Activated naive CD8-positive, alpha-beta T cell treated with anti-CD3 and anti-CD28 coated beads, Interleukin-2, amount 10 ng/mL, durations not matched to agents 7 days and 5 days (primary cell): ENCODE results near the gene HDLBP. TPM values are rescaled to one million over a fixed set of nuclear protein-coding genes. Genes with fewer than 3 reads are reported as not detected.
A peak's percentile ranks its signal among the peaks of the same experiment; 100 is the strongest.

ENCODE experiments used
- ATAC-seq: fragments of 150-1000 bp; cut with Tn5 transposase; one replicate; pipeline ENCODE4 v1.10.0; 2021; ENCODE audit warnings: low read depth, moderate library complexity
- POLR2A ChIA-PET: fragments of 350-600 bp; sonication (Branson Sonifier 250); formaldehyde crosslinking; loops from one replicate; lab custom pipeline; 2021; ENCODE audit warnings: antibody characterized with exemption; lab: Charles Lee
- DNase-seq: peaks from one replicate; pipeline ENCODE4 v3.0.0; 2021
- H3K27ac Mint-ChIP-seq: one replicate; pipeline ENCODE4 v1.8.0; 2022; ENCODE audit warnings: mild to moderate bottlenecking, mixed read lengths
- H3K27me3 Mint-ChIP-seq: one replicate; pipeline ENCODE4 v1.8.0; 2022; ENCODE audit warnings: mild to moderate bottlenecking, moderate library complexity, mixed read lengths
- H3K36me3 Mint-ChIP-seq: one replicate; pipeline ENCODE4 v1.8.0; 2021; ENCODE audit warnings: mild to moderate bottlenecking, mixed read lengths
- H3K4me1 Mint-ChIP-seq: one replicate; pipeline ENCODE4 v1.8.0; 2021; ENCODE audit warnings: mixed read lengths
- H3K4me3 Mint-ChIP-seq: one replicate; pipeline ENCODE4 v1.8.0; 2022; ENCODE audit warnings: mild to moderate bottlenecking, moderate library complexity, mixed read lengths
- H3K9me3 Mint-ChIP-seq: one replicate; pipeline ENCODE4 v1.8.0; 2021; ENCODE audit warnings: mixed read lengths
- total RNA-seq, 2 experiments: library from RNA; stranded (reverse); gene quantifications; one replicate each; pipeline ENCODE4 v1.2.3, GENCODE V29; 2021

Gene HDLBP
- total RNA-seq: 100 to 1,000 TPM; 158 TPM

GRCh38 chr2:241315093-241315878, at the start of gene HDLBP:
HDLBP (minus strand) TSS chr2:241315672; CDS start chr2:241266869, 48,803 bp downstream.
- peak within 1 kb of the TSS; percentile 100 for H3K4me3 Mint-ChIP-seq
- H3K4me1 Mint-ChIP-seq: peaks cover 54% of the 10 kb centered on the region
- DNase-seq: peak; percentile 100
- peak; percentile 83 for ATAC-seq
- no peaks in the 10 kb centered on the region for H3K27me3 Mint-ChIP-seq
- peaks cover 21% of the 10 kb centered on the region for H3K36me3 Mint-ChIP-seq
- H3K9me3 Mint-ChIP-seq: no peaks in the 10 kb centered on the region
- POLR2A ChIA-PET: interaction anchor here (0.6 to 2.6 kb wide), 16 partner anchors 9 to 694 kb away, joined by 3 to 9 read pairs (median 4); partner anchors contain the start of genes MTERF4 and PASK
- peak within 1 kb of the TSS; percentile 100 for H3K27ac Mint-ChIP-seq

GRCh38 chr2:241364781-241365180, 49.3 kb upstream of the HDLBP start:
- no peaks in the 10 kb centered on the region for H3K36me3 Mint-ChIP-seq
- POLR2A ChIA-PET: no interaction called here
- no peaks in the 10 kb centered on the region for H3K27me3 Mint-ChIP-seq
- H3K27ac Mint-ChIP-seq: no peak overlapping the region
- no peaks in the 10 kb centered on the region for H3K9me3 Mint-ChIP-seq
- no peak overlapping the region for H3K4me3 Mint-ChIP-seq
- no peak for ATAC-seq
- DNase-seq: no peak
- peaks cover 5% of the 10 kb centered on the region for H3K4me1 Mint-ChIP-seq

- Mint-ChIP-seq H3K27me3 (no peaks in the 10 kb centered on the region), H3K36me3 (no peaks in the 10 kb centered on the region), H3K4me3 (no peak overlapping the region), H3K27ac (no peak overlapping the region), H3K9me3 (no peaks in the 10 kb centered on the region), H3K4me1 (peaks cover 8% of the 10 kb centered on the region)
- DNase-seq: no peak
- POLR2A ChIA-PET: no interaction called here
- ATAC-seq: no peak
Observed at GRCh38 chr2:241363426-241363825, 48.0 kb upstream of the HDLBP start.

- H3K9me3 Mint-ChIP-seq: no peaks in the 10 kb centered on the region
- H3K27me3 Mint-ChIP-seq: no peaks in the 10 kb centered on the region
- DNase-seq: no peak
- no peak for ATAC-seq
- H3K4me3 Mint-ChIP-seq: no peak overlapping the region
- peaks cover 19% of the 10 kb centered on the region for H3K4me1 Mint-ChIP-seq
- H3K36me3 Mint-ChIP-seq: no peaks in the 10 kb centered on the region
- H3K27ac Mint-ChIP-seq: no peak overlapping the region
- POLR2A ChIA-PET: no interaction called here
Observed at GRCh38 chr2:241359481-241360045, 44.1 kb upstream of the HDLBP start.

- peaks cover 17% of the 10 kb centered on the region for H3K4me1 Mint-ChIP-seq
- DNase-seq (no peak), ATAC-seq (no peak)
- no peak overlapping the region for H3K4me3 Mint-ChIP-seq
- POLR2A ChIA-PET: no interaction called here
- no peaks in the 10 kb centered on the region for H3K9me3 Mint-ChIP-seq
- no peaks in the 10 kb centered on the region for H3K36me3 Mint-ChIP-seq
- no peak overlapping the region for H3K27ac Mint-ChIP-seq
- no peaks in the 10 kb centered on the region for H3K27me3 Mint-ChIP-seq
Observed at GRCh38 chr2:241358470-241358869, 43.0 kb upstream of the HDLBP start.

- no peak for ATAC-seq
- POLR2A ChIA-PET: no interaction called here
- peak overlapping the region; percentile 87 for H3K4me3 Mint-ChIP-seq
- H3K27me3 Mint-ChIP-seq: no peaks in the 10 kb centered on the region
- no peaks in the 10 kb centered on the region for H3K36me3 Mint-ChIP-seq
- H3K4me1 Mint-ChIP-seq: peaks cover 14% of the 10 kb centered on the region
- DNase-seq: no peak
- H3K27ac Mint-ChIP-seq: no peak overlapping the region
- H3K9me3 Mint-ChIP-seq: no peaks in the 10 kb centered on the region
Observed at GRCh38 chr2:241357531-241357930, 42.1 kb upstream of the HDLBP start.

GRCh38 chr2:241356871-241357260, 41.4 kb upstream of the HDLBP start:
- H3K4me3 Mint-ChIP-seq: peak overlapping the region; percentile 87
- H3K4me1 Mint-ChIP-seq: peaks cover 17% of the 10 kb centered on the region
- H3K36me3 Mint-ChIP-seq: peaks cover 4% of the 10 kb centered on the region
- ATAC-seq (no peak), DNase-seq (no peak)
- POLR2A ChIA-PET: no interaction called here
- H3K27ac Mint-ChIP-seq: no peak overlapping the region
- no peaks in the 10 kb centered on the region for H3K27me3 Mint-ChIP-seq
- no peaks in the 10 kb centered on the region for H3K9me3 Mint-ChIP-seq

- DNase-seq (peak; percentile 97), ATAC-seq (peak; percentile 98)
- Mint-ChIP-seq H3K9me3 (no peaks in the 10 kb centered on the region), H3K36me3 (peaks cover 4% of the 10 kb centered on the region), H3K27ac (peak within 1 kb of the TSS; percentile 90), H3K27me3 (no peaks in the 10 kb centered on the region), H3K4me1 (peaks cover 17% of the 10 kb centered on the region), H3K4me3 (peak within 1 kb of the TSS; percentile 87)
- POLR2A ChIA-PET: no interaction called here
Observed at GRCh38 chr2:241355983-241356870, 40.8 kb upstream of the HDLBP start, which contains the start of gene FARP2. FARP2 (plus strand) TSS chr2:241356285; CDS start chr2:241373108, 16,823 bp downstream.

GRCh38 chr2:241354668-241355658, 39.5 kb upstream of the HDLBP start:
- H3K36me3 Mint-ChIP-seq: peaks cover 5% of the 10 kb centered on the region
- peak; percentile 67 for DNase-seq
- H3K9me3 Mint-ChIP-seq: no peaks in the 10 kb centered on the region
- peaks cover 17% of the 10 kb centered on the region for H3K4me1 Mint-ChIP-seq
- no peak for ATAC-seq
- H3K4me3 Mint-ChIP-seq: peak overlapping the region; percentile 20
- POLR2A ChIA-PET: no interaction called here
- peak overlapping the region; percentile 75 for H3K27ac Mint-ChIP-seq
- no peaks in the 10 kb centered on the region for H3K27me3 Mint-ChIP-seq

GRCh38 chr2:241352227-241352626, 36.8 kb upstream of the HDLBP start:
- Mint-ChIP-seq H3K36me3 (peaks cover 12% of the 10 kb centered on the region), H3K4me1 (peaks cover 7% of the 10 kb centered on the region), H3K27ac (no peak overlapping the region), H3K4me3 (no peak overlapping the region), H3K27me3 (no peaks in the 10 kb centered on the region), H3K9me3 (no peaks in the 10 kb centered on the region)
- no peak for DNase-seq
- no peak for ATAC-seq
- POLR2A ChIA-PET: no interaction called here

GRCh38 chr2:241351640-241352031, 36.2 kb upstream of the HDLBP start:
- ATAC-seq: no peak
- no peak overlapping the region for H3K4me3 Mint-ChIP-seq
- POLR2A ChIA-PET: no interaction called here
- no peak for DNase-seq
- H3K4me1 Mint-ChIP-seq: peaks cover 3% of the 10 kb centered on the region
- no peaks in the 10 kb centered on the region for H3K27me3 Mint-ChIP-seq
- H3K27ac Mint-ChIP-seq: no peak overlapping the region
- H3K36me3 Mint-ChIP-seq: peaks cover 12% of the 10 kb centered on the region
- H3K9me3 Mint-ChIP-seq: no peaks in the 10 kb centered on the region

- DNase-seq: no peak
- Mint-ChIP-seq H3K27me3 (no peaks in the 10 kb centered on the region), H3K4me1 (peaks cover 3% of the 10 kb centered on the region), H3K36me3 (peaks cover 12% of the 10 kb centered on the region), H3K9me3 (no peaks in the 10 kb centered on the region), H3K4me3 (no peak overlapping the region), H3K27ac (no peak overlapping the region)
- ATAC-seq: no peak
- POLR2A ChIA-PET: no interaction called here
Observed at GRCh38 chr2:241350878-241351639, 35.6 kb upstream of the HDLBP start.
